ENCODE data around the gene ARHGAP28.
"Not testable (repeated sequence)": the region's sequence is repeated elsewhere in the genome, so short reads cannot be mapped to it uniquely, and the experiment has no call there.

ARHGAP28 gene

GRCh38 chr18:6929370-6930102, 200.0 kb downstream of the ARHGAP28 start:
- no peak overlapping the region for H3K27ac ChIP-seq
- TF ChIP-seq CTCF (conservative IDR thresholded peaks at IDR 0.05) (no peak), ZFX (IDR thresholded peaks at IDR 0.05) (no peak)

- TF ChIP-seq CTCF (conservative IDR thresholded peaks at IDR 0.05) (no peak), ZFX (IDR thresholded peaks at IDR 0.05) (no peak)
- no peak overlapping the region for H3K27ac ChIP-seq
Measured at GRCh38 chr18:6934859-6935258, 205.3 kb downstream of the ARHGAP28 start.

- TF ChIP-seq CTCF (conservative IDR thresholded peaks at IDR 0.05): no peak
- TF ChIP-seq ZFX (IDR thresholded peaks at IDR 0.05): no peak
- 0 out of 2 replicates have a peak overlapping the region, but pooled peaks have one; percentile 8 for H3K27ac ChIP-seq
Measured at GRCh38 chr18:6938003-6938402, 208.5 kb downstream of the ARHGAP28 start.

GRCh38 chr18:6938403-6938802, 208.9 kb downstream of the ARHGAP28 start:
- H3K27ac ChIP-seq: not testable (repeated sequence)

- no peak for TF ChIP-seq CTCF (conservative IDR thresholded peaks at IDR 0.05)
- no peak for TF ChIP-seq ZFX (IDR thresholded peaks at IDR 0.05)
- H3K27ac ChIP-seq: no peak overlapping the region
Measured at GRCh38 chr18:6939972-6940371, 210.5 kb downstream of the ARHGAP28 start.

GRCh38 chr18:6940451-6940850, 210.9 kb downstream of the ARHGAP28 start:
- H3K27ac ChIP-seq: no peak overlapping the region
- no peak for TF ChIP-seq ZFX (IDR thresholded peaks at IDR 0.05)
- no peak for TF ChIP-seq CTCF (conservative IDR thresholded peaks at IDR 0.05)

GRCh38 chr18:6941996-6942395, 212.5 kb downstream of the ARHGAP28 start:
- H3K27ac ChIP-seq: no peak overlapping the region
- no peak for TF ChIP-seq ZFX (IDR thresholded peaks at IDR 0.05)
- no peak for TF ChIP-seq CTCF (conservative IDR thresholded peaks at IDR 0.05)

GRCh38 chr18:6942742-6943141, 213.2 kb downstream of the ARHGAP28 start:
- H3K27ac ChIP-seq: peak overlapping the region; percentile 67
- no peak for TF ChIP-seq ZFX (IDR thresholded peaks at IDR 0.05)
- TF ChIP-seq CTCF (conservative IDR thresholded peaks at IDR 0.05): no peak

Measured in C4-2B (cell line).